CD14-positive monocyte (primary cell): ENCODE data around the gene SGCD. TPM values are rescaled to one million over a fixed set of nuclear protein-coding genes. Genes with fewer than 3 reads are reported as not detected.

Experiments used
- DNase-seq, 3 donors: peaks; one replicate each; pipeline ENCODE4 v3.0.0-alpha.2; 2011 to 2022
- H2AFZ ChIP-seq: 2 replicates; pipeline ENCODE4 v1.6.0; 2012; ENCODE audit warnings: mild to moderate bottlenecking, low read depth, low read length, inconsistent platforms; ENCODE audit not compliant: insufficient read depth, poor library complexity, severe bottlenecking
- H3K27ac ChIP-seq, 2 donors: 1 replicate in 1 of 2; 2 replicates in 1 of 2; pipeline ENCODE4 v1.5.1; 2012 to 2013; ENCODE audit warnings: low read length in 2 of 2, control low read depth in 1 of 2, inconsistent platforms in 1 of 2, low read depth in 1 of 2, mild to moderate bottlenecking in 1 of 2
- H3K27me3 ChIP-seq, 2 donors: one replicate each; pipeline versions ENCODE4 v1.6.0 to v1.6.1; 2011 to 2013; ENCODE audit warnings: low read length in 2 of 2; ENCODE audit not compliant: control insufficient read depth in 2 of 2, insufficient read depth in 2 of 2
- H3K36me3 ChIP-seq, 2 donors: replicated peaks in 1 of 2; 1 replicate in 1 of 2; 2 replicates in 1 of 2; pipeline versions ENCODE4 v1.5.1 to v1.6.1; 2012 to 2013; ENCODE audit warnings: low read length in 2 of 2, control low read depth in 1 of 2, inconsistent platforms in 1 of 2, mild to moderate bottlenecking in 1 of 2; ENCODE audit not compliant: insufficient read depth in 2 of 2, control insufficient read depth in 1 of 2
- H3K4me1 ChIP-seq, 2 donors: 1 replicate in 1 of 2; 2 replicates in 1 of 2; pipeline versions ENCODE4 v1.5.1 to v1.6.1; 2012 to 2013; ENCODE audit warnings: low read length in 2 of 2, control low read depth in 1 of 2, inconsistent platforms in 1 of 2, mild to moderate bottlenecking in 1 of 2, moderate library complexity in 1 of 2; ENCODE audit not compliant: insufficient read depth in 2 of 2, control insufficient read depth in 1 of 2
- H3K4me2 ChIP-seq: replicated peaks from 2 replicates; pipeline ENCODE3; 2012; ENCODE audit warnings: low read length, moderate library complexity, mild to moderate bottlenecking; ENCODE audit not compliant: poor library complexity, severe bottlenecking; ENCODE audit errors: extremely low read depth
- H3K4me3 ChIP-seq, 3 experiments: fragments of 200-600 bp in 1 of 3; sonication (generic) in 1 of 3; replicated peaks in 1 of 3; 1 replicate in 2 of 3; 2 replicates in 1 of 3; pipeline ENCODE4 v1.5.1; 2011 to 2013; ENCODE audit warnings: low read length in 3 of 3, mild to moderate bottlenecking in 3 of 3, control low read depth in 2 of 3, low read depth in 2 of 3, inconsistent platforms in 1 of 3, moderate library complexity in 1 of 3
- H3K79me2 ChIP-seq: 2 replicates; pipeline ENCODE4 v1.6.0; 2012; ENCODE audit warnings: mild to moderate bottlenecking, control low read depth, inconsistent platforms, low read length, moderate library complexity; ENCODE audit not compliant: insufficient read depth
- H3K9ac ChIP-seq: 2 replicates; pipeline ENCODE4 v1.6.0; 2017; ENCODE audit warnings: low read length, mild to moderate bottlenecking; ENCODE audit not compliant: insufficient read depth, poor library complexity, severe bottlenecking
- H3K9me3 ChIP-seq, 2 donors: replicated peaks in 1 of 2; 1 replicate in 1 of 2; 2 replicates in 1 of 2; pipeline versions ENCODE4 v1.5.1 to v1.6.1; 2012 to 2013; ENCODE audit warnings: low read length in 2 of 2, control low read depth in 1 of 2; ENCODE audit not compliant: control insufficient read depth in 1 of 2, insufficient read depth in 1 of 2
- H4K20me1 ChIP-seq: 2 replicates; pipeline ENCODE4 v1.6.0; 2012; ENCODE audit warnings: mild to moderate bottlenecking, low read length, control low read depth, moderate library complexity; ENCODE audit not compliant: insufficient read depth
- H3K27ac Mint-ChIP-seq, 7 donors: one replicate each; pipeline ENCODE4 v1.8.0; 2020; ENCODE audit warnings: mild to moderate bottlenecking in 7 of 7, mixed read lengths in 7 of 7, moderate library complexity in 6 of 7, inconsistent platforms in 2 of 7
- H3K27me3 Mint-ChIP-seq, 3 donors: one replicate each; pipeline ENCODE4 v1.8.0; 2021 to 2022; ENCODE audit warnings: low read depth in 3 of 3, mild to moderate bottlenecking in 3 of 3, mixed read lengths in 3 of 3, moderate library complexity in 3 of 3, inconsistent platforms in 1 of 3
- H3K36me3 Mint-ChIP-seq, 2 donors: one replicate each; pipeline ENCODE4 v1.8.0; 2020; ENCODE audit warnings: mixed read lengths in 2 of 2, inconsistent platforms in 1 of 2, mild to moderate bottlenecking in 1 of 2
- H3K4me1 Mint-ChIP-seq: one replicate; pipeline ENCODE4 v1.8.0; 2020; ENCODE audit warnings: mild to moderate bottlenecking, mixed read lengths
- H3K4me3 Mint-ChIP-seq, 2 donors: one replicate each; pipeline ENCODE4 v1.8.0; 2020; ENCODE audit warnings: mild to moderate bottlenecking in 2 of 2, mixed read lengths in 2 of 2, moderate library complexity in 1 of 2
- H3K9me3 Mint-ChIP-seq, 7 donors: one replicate each; pipeline ENCODE4 v1.8.0; 2020 to 2022; ENCODE audit warnings: mixed read lengths in 7 of 7, mild to moderate bottlenecking in 6 of 7, moderate library complexity in 6 of 7, inconsistent platforms in 2 of 7
- CTCF ChIP-seq: fragments of 200-600 bp; IDR thresholded peaks from one replicate; pipeline ENCODE4 v1.8.0; 2022; ENCODE audit warnings: antibody characterized with exemption, mild to moderate bottlenecking
- WGBS: methylation state at CpG from one replicate; pipeline ENCODE4 v1.1.5; 2013; ENCODE audit warnings: missing lambda C conversion rate; ENCODE audit not compliant: insufficient coverage; 5-methylcytosine and 5-hydroxymethylcytosine counted together
- intact Hi-C, 2 donors: fragments of 100-400 bp; cut with micrococcal nuclease; formaldehyde crosslinking; loops; one replicate each; pipeline versions ENCODE4 v1.15.0 to v1.15.1; 2023
- polyA plus RNA-seq, 3 donors: library from polyadenylated mRNA; depleted of rRNA in 1 of 3; unstranded in 2 of 3; stranded (reverse) in 1 of 3; fragments of 300-500 nt in 2 of 3; fragments of >200 nt in 1 of 3; fragmentation: Illumina TruSeq in 2 of 3; gene quantifications; 1 replicate in 2 of 3; 2 replicates in 1 of 3; pipeline ENCODE4 v1.2.3, GENCODE V29; 2012 to 2021

The SGCD gene
- polyA plus RNA-seq, 3 donors, result not detected

- no peak overlapping the region for H2AFZ ChIP-seq
- H3K4me3 ChIP-seq, result no peak overlapping the region
- H3K27me3 ChIP-seq, result no peaks in the 10 kb centered on the region
- H3K79me2 ChIP-seq, result no peaks in the 10 kb centered on the region
- no peaks in the 10 kb centered on the region for H3K36me3 ChIP-seq
- no peaks in the 10 kb centered on the region for H3K4me1 ChIP-seq
- TF ChIP-seq CTCF, result no peak
- WGBS, result 100% methylated on average over 2 of the region's 3 CpGs
- intact Hi-C loops, result no loop called here
- H3K4me3 Mint-ChIP-seq, result no peak overlapping the region
- no peak overlapping the region for H3K27ac Mint-ChIP-seq
- H3K9me3 ChIP-seq, result no peaks in the 10 kb centered on the region
- no peak overlapping the region for H3K4me2 ChIP-seq
- no peaks in the 10 kb centered on the region for H3K4me1 Mint-ChIP-seq
- H3K9me3 Mint-ChIP-seq, result peaks cover 0 to 7% (median 0%) of the 10 kb centered on the region in 7 donors
- no peak overlapping the region for H3K9ac ChIP-seq
- H4K20me1 ChIP-seq, result no peaks in the 10 kb centered on the region
- DNase-seq, result no peak
- no peak overlapping the region for H3K27ac ChIP-seq
- H3K27me3 Mint-ChIP-seq, result peaks cover 0 to 3% (median 0%) of the 10 kb centered on the region in 3 donors
- H3K36me3 Mint-ChIP-seq, result no peaks in the 10 kb centered on the region
Observed at GRCh38 chr5:156552855-156553358, 225.9 kb downstream of the SGCD start.

GRCh38 chr5:156556666-156557406, 229.9 kb downstream of the SGCD start:
- no peaks in the 10 kb centered on the region for H3K79me2 ChIP-seq
- no peak overlapping the region for H3K4me2 ChIP-seq

More at GRCh38 chr5:156556666-156557406, 229.9 kb downstream of the SGCD start:
- Histone ChIP-seq H3K4me1 (no peaks in the 10 kb centered on the region), H3K27ac (no peak overlapping the region), H4K20me1 (no peaks in the 10 kb centered on the region), H3K27me3 (no peaks in the 10 kb centered on the region), H3K4me3 (no peak overlapping the region), H3K36me3 (no peaks in the 10 kb centered on the region), H3K9ac (no peak overlapping the region), H3K9me3 (no peaks in the 10 kb centered on the region), H2AFZ (no peak overlapping the region)
- Mint-ChIP-seq H3K4me3 (no peak overlapping the region), H3K4me1 (no peaks in the 10 kb centered on the region), H3K36me3 (no peaks in the 10 kb centered on the region), H3K9me3 (peaks cover 0 to 5% (median 0%) of the 10 kb centered on the region in 7 donors), H3K27me3 (peaks cover 0 to 3% (median 0%) of the 10 kb centered on the region in 3 donors), H3K27ac (no peak overlapping the region)
- intact Hi-C loops, result no loop called here
- DNase-seq, result no peak
- no peak for TF ChIP-seq CTCF
- no CpG with 5 or more reads among the region's 1 CpG for WGBS
